Stimulated activated naive CD4-positive, alpha-beta T cell treated with Interleukin-2 at 50 U/mL for 16 hours (primary cell): ENCODE results near the gene CLEC4E.
"Not testable (repeated sequence)": the region's sequence is repeated elsewhere in the genome, so short reads cannot be mapped to it uniquely, and the experiment has no call there.

Experiments
- DNase-seq: peaks from one replicate; lab custom pipeline; 2025; lab: John Stamatoyannopoulos, UW

The CLEC4E gene

GRCh38 chr12:8540831-8541230, at the start of gene CLEC4E:
Gene CLEC4E, minus strand, starts transcription at chr12:8540905. Its CDS starts 108 bp downstream, at chr12:8540797.
- not testable (repeated sequence) for DNase-seq

- DNase-seq = no peak
These were observed 49.0 kb upstream of the CLEC4E start for GRCh38 chr12:8589679-8590078.

GRCh38 chr12:8584478-8584877, 43.8 kb upstream of the CLEC4E start:
- not testable (repeated sequence) for DNase-seq

GRCh38 chr12:8584004-8584403, 43.3 kb upstream of the CLEC4E start:
- no peak for DNase-seq

- no peak for DNase-seq
These were observed 40.5 kb upstream of the CLEC4E start for GRCh38 chr12:8581098-8581784.

- DNase-seq = no peak
These were observed 37.2 kb upstream of the CLEC4E start for GRCh38 chr12:8577879-8578278.

- no peak for DNase-seq
These were observed 31.8 kb upstream of the CLEC4E start for GRCh38 chr12:8572507-8572906.

- no peak for DNase-seq
These were observed 25.8 kb upstream of the CLEC4E start for GRCh38 chr12:8566525-8566924.

GRCh38 chr12:8566052-8566451, 25.3 kb upstream of the CLEC4E start:
- not testable (repeated sequence) for DNase-seq

GRCh38 chr12:8564656-8565055, 24.0 kb upstream of the CLEC4E start:
- no peak for DNase-seq

- DNase-seq = no peak
These were observed 22.7 kb upstream of the CLEC4E start for GRCh38 chr12:8563356-8563755.

GRCh38 chr12:8562310-8562709, 21.6 kb upstream of the CLEC4E start:
- DNase-seq = no peak

GRCh38 chr12:8561011-8561410, 20.3 kb upstream of the CLEC4E start:
- DNase-seq = no peak

- no peak for DNase-seq
These were observed 19.0 kb upstream of the CLEC4E start for GRCh38 chr12:8559676-8560075.

- no peak for DNase-seq
These were observed 15.9 kb upstream of the CLEC4E start for GRCh38 chr12:8556531-8557097.

GRCh38 chr12:8554451-8555195, 13.9 kb upstream of the CLEC4E start:
- DNase-seq = no peak

GRCh38 chr12:8553088-8553627, 12.5 kb upstream of the CLEC4E start:
- no peak for DNase-seq

- no peak for DNase-seq
These were observed 8.7 kb upstream of the CLEC4E start for GRCh38 chr12:8549381-8549780.

GRCh38 chr12:8548192-8548591, 7.5 kb upstream of the CLEC4E start:
- no peak for DNase-seq

GRCh38 chr12:8547645-8548044, 6.9 kb upstream of the CLEC4E start:
- DNase-seq = no peak

GRCh38 chr12:8546591-8546990, 5.9 kb upstream of the CLEC4E start:
- DNase-seq = no peak

- peak; percentile 53 for DNase-seq
These were observed 3.6 kb upstream of the CLEC4E start for GRCh38 chr12:8544295-8544694.

- DNase-seq = no peak
These were observed 857 bp upstream of the CLEC4E start for GRCh38 chr12:8541562-8541961.
